Esophagus squamous epithelium (tissue), 5 donors: Measurements from ENCODE around the gene PRSS2. TPM values are rescaled to one million over a fixed set of nuclear protein-coding genes. Genes with fewer than 3 reads are reported as not detected.
"Not testable (repeated sequence)": the region's sequence is repeated elsewhere in the genome, so short reads cannot be mapped to it uniquely, and the experiment has no call there.

ENCODE experiments used
- DNase-seq: peaks from one replicate; lab custom pipeline; 2025; lab: John Stamatoyannopoulos, UW
- H3K27ac ChIP-seq, 4 donors: fragments of 200-600 bp; sonication (generic); one replicate each; pipeline ENCODE4 v1.5.1; 2016 to 2019; ENCODE audit warnings: mild to moderate bottlenecking in 1 of 4
- H3K27me3 ChIP-seq, 4 donors: fragments of 200-600 bp; sonication (generic); 1 replicate in 3 of 4; 2 replicates in 1 of 4; pipeline versions ENCODE4 v1.5.1 to v1.6.0; 2017 to 2021; ENCODE audit warnings: antibody characterized with exemption in 1 of 4
- H3K36me3 ChIP-seq, 3 donors: fragments of 200-600 bp; sonication (generic); one replicate each; pipeline ENCODE4 v1.5.1; 2016 to 2019
- H3K4me1 ChIP-seq, 3 donors: fragments of 200-600 bp; sonication (generic); one replicate each; pipeline ENCODE4 v1.5.1; 2017 to 2019
- H3K4me3 ChIP-seq, 4 donors: fragments of 200-600 bp; sonication (generic); 1 replicate in 3 of 4; 2 replicates in 1 of 4; pipeline ENCODE4 v1.5.1; 2016 to 2019; ENCODE audit warnings: mild to moderate bottlenecking in 2 of 4, moderate library complexity in 1 of 4
- H3K9me3 ChIP-seq, 3 donors: fragments of 200-600 bp; sonication (generic); one replicate each; pipeline ENCODE4 v1.5.1; 2016 to 2019
- POLR2A ChIP-seq, 4 donors: fragments of 450-650 bp; IDR thresholded peaks; one replicate each; pipeline ENCODE4 v1.6.1; 2017; ENCODE audit warnings: antibody characterized with exemption in 4 of 4, mild to moderate bottlenecking in 4 of 4, moderate library complexity in 3 of 4
- WGBS, 2 donors: methylation state at CpG; one replicate each; pipeline ENCODE4 v1.1.5; 2018; 5-methylcytosine and 5-hydroxymethylcytosine counted together
- intact Hi-C: fragments of 100-400 bp; cut with DNase I; formaldehyde crosslinking; loops from one replicate; pipeline ENCODE4 v1.15.0; 2022
- total RNA-seq, 4 donors: library from RNA; depleted of rRNA; stranded (reverse); fragments of >200 nt; gene quantifications; one replicate each; pipeline ENCODE4 v1.1.0, GENCODE V29; 2016
- TF ChIP-seq, protein P1 (sequence below), 6 experiments: fragments of 450-650 bp in 4 of 6; fragments of 200-600 bp in 2 of 6; sonication (generic) in 2 of 6; IDR thresholded peaks; one replicate each; pipeline ENCODE4 v1.5.1; 2016 to 2019; ENCODE audit warnings: antibody characterized with exemption in 6 of 6, mild to moderate bottlenecking in 4 of 6, moderate library complexity in 4 of 6
- donor health status: DM: yes; HTN: yes; CAD: no.

Gene PRSS2
- total RNA-seq, 4 donors from 2014 or later: not detected

DNA sequence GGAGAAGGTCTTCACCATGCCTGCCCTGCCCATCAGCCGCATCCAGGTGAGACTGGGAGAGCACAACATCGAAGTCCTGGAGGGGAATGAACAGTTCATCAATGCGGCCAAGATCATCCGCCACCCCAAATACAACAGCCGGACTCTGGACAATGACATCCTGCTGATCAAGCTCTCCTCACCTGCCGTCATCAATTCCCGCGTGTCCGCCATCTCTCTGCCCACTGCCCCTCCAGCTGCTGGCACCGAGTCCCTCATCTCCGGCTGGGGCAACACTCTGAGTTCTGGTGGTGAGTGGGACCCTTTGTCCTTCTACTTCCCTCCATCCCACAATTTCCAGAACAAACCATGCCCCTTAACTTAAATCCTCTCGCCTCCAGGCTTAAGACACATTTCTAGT lies 2.5 kb downstream of the PRSS2 start:
- no peak overlapping the region for H3K4me3 ChIP-seq
- peaks cover 0 to 6% (median 0%) of the 10 kb centered on the region in 4 donors for H3K27me3 ChIP-seq
- TF ChIP-seq, protein P1, sequence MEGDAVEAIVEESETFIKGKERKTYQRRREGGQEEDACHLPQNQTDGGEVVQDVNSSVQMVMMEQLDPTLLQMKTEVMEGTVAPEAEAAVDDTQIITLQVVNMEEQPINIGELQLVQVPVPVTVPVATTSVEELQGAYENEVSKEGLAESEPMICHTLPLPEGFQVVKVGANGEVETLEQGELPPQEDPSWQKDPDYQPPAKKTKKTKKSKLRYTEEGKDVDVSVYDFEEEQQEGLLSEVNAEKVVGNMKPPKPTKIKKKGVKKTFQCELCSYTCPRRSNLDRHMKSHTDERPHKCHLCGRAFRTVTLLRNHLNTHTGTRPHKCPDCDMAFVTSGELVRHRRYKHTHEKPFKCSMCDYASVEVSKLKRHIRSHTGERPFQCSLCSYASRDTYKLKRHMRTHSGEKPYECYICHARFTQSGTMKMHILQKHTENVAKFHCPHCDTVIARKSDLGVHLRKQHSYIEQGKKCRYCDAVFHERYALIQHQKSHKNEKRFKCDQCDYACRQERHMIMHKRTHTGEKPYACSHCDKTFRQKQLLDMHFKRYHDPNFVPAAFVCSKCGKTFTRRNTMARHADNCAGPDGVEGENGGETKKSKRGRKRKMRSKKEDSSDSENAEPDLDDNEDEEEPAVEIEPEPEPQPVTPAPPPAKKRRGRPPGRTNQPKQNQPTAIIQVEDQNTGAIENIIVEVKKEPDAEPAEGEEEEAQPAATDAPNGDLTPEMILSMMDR (IDR thresholded peaks at IDR 0.05): no peak
- TF ChIP-seq POLR2A (IDR thresholded peaks at IDR 0.05): no peak
- WGBS, 2 donors: 90 to 91% methylated on average over 8 to 11 of the region's 12 CpGs
- no peak overlapping the region for H3K27ac ChIP-seq
- H3K9me3 ChIP-seq: no peaks in the 10 kb centered on the region
- H3K4me1 ChIP-seq: no peaks in the 10 kb centered on the region
- DNase-seq: no peak
- intact Hi-C loops: no loop called here
- H3K36me3 ChIP-seq: no peaks in the 10 kb centered on the region

DNA sequence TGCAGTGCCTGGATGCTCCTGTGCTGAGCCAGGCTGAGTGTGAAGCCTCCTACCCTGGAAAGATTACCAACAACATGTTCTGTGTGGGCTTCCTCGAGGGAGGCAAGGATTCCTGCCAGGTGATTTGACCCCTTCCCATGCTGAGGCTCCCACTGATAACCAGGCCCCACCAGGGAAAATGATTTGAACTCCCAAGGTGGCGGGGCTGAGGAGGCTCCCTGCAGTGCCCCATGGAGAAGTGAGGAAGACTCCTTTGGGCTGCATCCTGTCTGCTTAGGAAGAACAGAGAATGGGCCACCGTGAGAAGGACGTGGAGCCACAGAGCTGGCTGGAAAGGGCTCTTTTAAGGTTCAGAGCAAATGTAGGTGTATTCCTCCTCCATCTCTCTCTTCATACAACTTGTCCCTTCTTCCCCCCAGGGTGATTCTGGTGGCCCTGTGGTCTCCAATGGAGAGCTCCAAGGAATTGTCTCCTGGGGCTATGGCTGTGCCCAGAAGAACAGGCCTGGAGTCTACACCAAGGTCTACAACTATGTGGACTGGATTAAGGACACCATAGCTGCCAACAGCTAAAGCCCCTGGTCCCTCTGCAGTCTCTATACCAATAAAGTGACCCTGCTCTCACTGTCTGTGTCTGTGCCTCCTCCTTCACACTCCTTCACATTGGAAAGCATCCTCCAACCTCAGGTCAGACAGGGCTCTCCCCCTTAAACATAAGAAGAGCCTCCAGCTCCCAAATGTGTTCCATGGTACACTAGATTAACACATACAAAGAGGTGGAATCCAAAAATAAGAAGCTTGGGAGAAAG lies 3.4 kb downstream of the PRSS2 start:
- no peak for DNase-seq
- no peaks in the 10 kb centered on the region for H3K9me3 ChIP-seq
- TF ChIP-seq, protein P1 (IDR thresholded peaks at IDR 0.05): no peak
- TF ChIP-seq POLR2A (IDR thresholded peaks at IDR 0.05): no peak
- no peaks in the 10 kb centered on the region for H3K36me3 ChIP-seq
- 34 to 41% methylated on average over 3 of the region's 4 CpGs for WGBS, 2 donors
- H3K4me1 ChIP-seq: no peaks in the 10 kb centered on the region
- intact Hi-C loops: no loop called here
- no peak overlapping the region for H3K27ac ChIP-seq
- H3K27me3 ChIP-seq: peaks cover 0 to 6% (median 0%) of the 10 kb centered on the region in 4 donors
- H3K4me3 ChIP-seq: no peak overlapping the region

DNA sequence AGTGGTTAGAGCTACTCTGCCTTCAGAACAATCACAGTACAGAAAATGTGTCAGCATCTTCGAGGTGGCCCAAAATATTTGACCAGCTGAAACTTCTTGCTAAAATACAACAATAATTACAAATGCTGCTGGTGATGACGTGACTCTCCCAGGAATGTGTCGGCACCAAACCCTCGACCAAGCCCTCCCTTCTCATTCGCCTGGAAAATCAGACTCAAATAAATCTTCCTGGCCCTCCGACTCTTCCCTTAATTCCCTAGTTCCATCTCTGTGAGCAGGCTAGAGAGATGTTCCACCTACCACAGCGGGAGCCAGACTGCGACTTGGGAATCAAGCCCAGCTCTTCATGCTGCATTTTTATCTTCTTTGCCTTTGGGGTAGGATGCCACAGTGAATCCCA lies 4.1 kb downstream of the PRSS2 start:
- no peak overlapping the region for H3K27ac ChIP-seq
- TF ChIP-seq, protein P1 (IDR thresholded peaks at IDR 0.05): no peak
- no peak for TF ChIP-seq POLR2A (IDR thresholded peaks at IDR 0.05)
- DNase-seq: no peak
- no peaks in the 10 kb centered on the region for H3K9me3 ChIP-seq
- intact Hi-C loops: no loop called here
- H3K36me3 ChIP-seq: no peaks in the 10 kb centered on the region
- H3K4me1 ChIP-seq: no peaks in the 10 kb centered on the region
- peaks cover 0 to 6% (median 0%) of the 10 kb centered on the region in 4 donors for H3K27me3 ChIP-seq
- H3K4me3 ChIP-seq: no peak overlapping the region
- WGBS, 2 donors: 51 to 52% methylated on average over 8 of the region's 8 CpGs

DNA sequence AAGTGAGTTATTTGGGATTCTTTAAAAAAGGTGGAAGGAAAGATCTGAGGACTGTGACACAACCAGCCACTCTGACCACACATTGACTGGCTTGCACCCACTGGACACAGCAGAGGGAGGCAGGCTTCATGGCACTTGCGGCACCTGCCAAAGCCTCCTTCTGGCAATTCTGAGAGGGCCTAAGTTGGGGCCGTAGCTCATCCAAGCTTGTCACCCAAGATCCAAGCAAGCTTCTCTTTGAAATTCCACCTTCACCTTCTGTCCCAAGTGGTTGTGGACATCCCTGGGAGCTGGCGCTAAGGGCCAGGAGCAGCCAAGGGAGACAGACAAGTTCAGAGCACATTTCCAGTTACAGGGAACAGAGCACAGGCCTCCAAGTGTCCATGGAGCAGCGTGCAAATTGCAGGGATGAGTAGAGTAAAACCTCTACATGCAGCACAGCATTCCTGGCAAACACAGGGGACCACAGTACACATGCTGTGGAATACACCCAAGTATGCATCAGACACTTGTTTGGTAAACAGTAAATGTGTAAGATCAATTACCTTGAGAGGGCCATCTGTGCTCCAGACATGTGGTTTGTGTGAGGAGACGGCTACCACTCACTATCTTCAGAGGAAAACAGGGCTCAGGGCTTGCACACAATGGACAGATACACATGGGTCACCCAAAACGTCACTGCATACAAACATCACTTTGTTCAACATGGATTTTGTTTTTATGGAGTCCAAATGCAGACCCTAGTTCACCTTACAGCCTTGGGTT lies 4.8 kb downstream of the PRSS2 start:
- H3K4me1 ChIP-seq, H3K27ac ChIP-seq, DNase-seq, H3K36me3 ChIP-seq, H3K9me3 ChIP-seq, intact Hi-C loops, H3K4me3 ChIP-seq, H3K27me3 ChIP-seq: not testable (repeated sequence)
- WGBS, 2 donors: 50 to 68% methylated on average over 3 to 4 of the region's 6 CpGs

DNA sequence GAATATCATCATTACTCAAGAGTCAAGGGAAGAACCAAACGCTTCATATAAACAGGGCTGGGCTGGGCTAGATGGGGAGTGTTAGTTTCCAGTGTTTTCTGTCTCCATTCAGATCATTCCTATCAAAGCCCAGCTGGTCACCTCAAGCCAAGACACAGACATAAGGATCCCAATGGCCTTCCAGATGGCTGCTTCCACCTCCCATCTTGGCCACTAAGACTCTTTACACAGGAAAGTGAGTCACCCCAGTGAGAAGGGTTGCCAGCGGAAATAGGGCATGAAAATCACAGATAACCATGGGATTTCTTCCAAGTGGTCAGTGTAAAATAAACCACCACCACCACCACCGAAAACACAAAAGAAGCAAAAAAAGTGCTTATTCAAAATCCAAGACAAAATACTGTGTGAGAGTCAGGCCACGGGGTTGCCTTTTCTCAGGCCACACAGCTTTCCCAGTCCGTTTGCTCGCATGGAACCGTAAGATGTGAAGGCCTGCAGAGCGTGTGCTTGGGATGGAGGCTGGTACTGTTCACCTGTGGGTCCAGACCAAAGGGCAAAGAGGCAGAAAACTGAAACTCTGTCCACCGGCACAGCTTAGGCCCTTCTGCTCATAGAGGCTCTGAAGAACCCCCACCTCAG lies 5.6 kb downstream of the PRSS2 start:
- TF ChIP-seq, protein P1 (IDR thresholded peaks at IDR 0.05): no peak
- TF ChIP-seq POLR2A (IDR thresholded peaks at IDR 0.05): no peak
- Histone ChIP-seq H3K27ac (peak overlapping the region in 1 of 4 donors; percentile 33), H3K4me1 (no peaks in the 10 kb centered on the region), H3K27me3 (peaks cover 0 to 6% (median 0%) of the 10 kb centered on the region in 4 donors), H3K4me3 (no peak overlapping the region), H3K36me3 (no peaks in the 10 kb centered on the region), H3K9me3 (no peaks in the 10 kb centered on the region)
- 68 to 73% methylated on average over 8 to 9 of the region's 9 CpGs for WGBS, 2 donors
- intact Hi-C loops: no loop called here
- no peak for DNase-seq

DNA sequence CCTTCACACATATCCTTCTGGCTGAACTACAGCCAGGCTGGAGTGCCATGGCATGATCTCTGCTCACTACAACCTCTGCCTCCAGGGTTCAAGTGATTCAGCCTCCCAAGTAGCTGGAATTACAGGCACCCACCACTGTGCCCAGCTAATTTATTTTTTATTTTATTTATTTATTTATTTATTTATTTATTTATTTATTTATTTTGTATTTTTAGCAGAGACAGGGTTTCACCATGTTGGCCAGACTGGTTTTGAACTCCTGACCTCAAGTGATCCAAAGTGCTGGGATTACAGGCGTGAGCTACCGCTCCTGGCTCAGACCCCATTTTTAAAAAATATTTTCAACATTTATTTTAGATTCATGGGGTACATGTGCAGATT lies 6.1 kb downstream of the PRSS2 start:
- H3K36me3 ChIP-seq, H3K4me1 ChIP-seq, intact Hi-C loops: not testable (repeated sequence)

More for the DNA sequence above, 6.1 kb downstream of the PRSS2 start:
- not testable (repeated sequence) for H3K4me3 ChIP-seq, H3K9me3 ChIP-seq, H3K27me3 ChIP-seq, DNase-seq
- 78 to 92% methylated on average over 2 of the region's 2 CpGs for WGBS, 2 donors
- peak overlapping the region in 1 of 4 donors; percentile 33 for H3K27ac ChIP-seq
